CD1c-positive myeloid dendritic cell (primary cell): ENCODE data around the gene MAP6D1.
A peak's percentile ranks its signal among the peaks of the same experiment; 100 is the strongest.

Experiments
- DNase-seq: peaks from one replicate; pipeline ENCODE4 v3.0.0-alpha.2; 2016; ENCODE audit errors: extremely low spot score

Gene MAP6D1

GRCh38 chr3:183799461-183799860 is 25.9 kb downstream of the MAP6D1 start:
- no peak for DNase-seq

GRCh38 chr3:183797996-183798395 is 27.4 kb downstream of the MAP6D1 start:
- DNase-seq: no peak

DNA sequence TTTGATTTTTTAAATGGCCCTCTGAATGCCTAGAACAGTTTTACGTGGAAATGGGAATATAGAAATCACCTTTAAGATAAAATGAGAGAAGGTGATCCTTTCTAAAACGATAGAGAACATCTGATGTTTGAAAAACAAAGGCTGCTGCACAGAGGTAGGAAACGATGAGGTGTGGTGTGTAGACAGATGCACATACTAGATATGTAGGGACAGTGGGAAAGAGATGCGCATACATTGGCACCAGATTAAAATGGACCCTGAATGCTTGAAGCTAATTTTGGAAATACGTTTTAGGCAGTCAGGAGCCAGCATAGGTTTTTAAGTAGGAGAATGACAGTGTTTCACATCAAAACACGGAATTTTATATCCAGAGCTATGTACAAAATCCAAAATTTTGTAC is 29.0 kb downstream of the MAP6D1 start:
- DNase-seq: no peak

DNA sequence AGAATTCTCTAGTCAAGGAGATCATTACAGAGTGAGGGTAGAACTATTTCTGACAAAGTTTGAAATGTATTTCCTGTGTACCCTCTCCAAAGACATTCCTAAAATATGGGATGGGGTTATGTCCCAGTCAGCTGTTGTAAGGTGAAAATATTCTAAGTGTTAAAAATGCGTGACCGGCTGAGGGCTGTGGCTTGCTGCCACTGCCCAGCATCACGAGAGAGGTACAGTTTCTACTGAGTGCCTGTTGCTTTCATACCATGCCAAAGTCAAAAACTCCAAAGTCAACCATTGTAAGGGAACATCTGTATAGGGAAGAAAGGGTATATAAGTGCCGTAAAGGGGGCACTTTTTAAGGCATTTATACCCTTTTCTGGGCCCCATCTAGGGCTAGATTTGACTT is 30.9 kb downstream of the MAP6D1 start:
- no peak for DNase-seq

DNA sequence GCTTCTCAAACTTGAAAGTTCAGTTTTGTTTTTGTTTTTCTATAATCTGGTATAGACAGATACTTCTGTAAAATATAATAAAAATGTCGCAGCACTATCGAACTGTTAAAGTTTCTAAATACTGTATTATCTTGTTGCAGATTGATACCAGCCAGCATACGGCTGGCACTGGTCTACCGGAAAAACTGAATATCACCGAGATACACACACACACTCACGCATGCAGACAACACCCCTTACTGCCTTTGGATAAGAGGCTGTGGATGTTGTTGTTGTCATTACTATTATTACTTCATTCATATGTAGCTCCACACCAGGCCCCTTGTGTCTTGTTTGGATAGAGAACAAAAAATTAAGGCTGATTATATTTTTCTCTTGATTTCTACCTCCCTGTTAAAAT is 32.4 kb downstream of the MAP6D1 start:
- DNase-seq: no peak

GRCh38 chr3:183790700-183791099 is 34.7 kb downstream of the MAP6D1 start:
- no peak for DNase-seq

DNA sequence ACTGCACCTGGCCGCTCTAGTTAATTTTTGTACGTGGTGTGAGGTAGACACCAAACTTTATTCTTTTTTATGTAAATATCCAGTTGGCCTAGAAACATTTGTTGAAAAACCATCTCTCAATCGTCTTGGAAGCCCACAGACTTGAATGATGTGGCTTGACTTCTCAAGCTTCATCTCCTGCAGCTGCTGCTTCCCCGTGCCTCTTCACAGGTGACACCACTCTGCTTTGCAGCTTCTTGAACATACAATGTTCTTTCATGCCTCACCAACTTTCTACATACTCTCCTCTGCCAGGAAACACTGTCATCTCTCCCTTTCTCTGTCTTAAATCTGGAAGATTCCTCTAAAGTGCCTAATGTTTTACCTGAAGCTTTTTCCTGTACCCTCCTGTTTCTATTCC is 35.6 kb downstream of the MAP6D1 start:
- no peak for DNase-seq

- DNase-seq: peak; percentile 72
These were observed 40.9 kb downstream of the MAP6D1 start for GRCh38 chr3:183784503-183784902.

DNA sequence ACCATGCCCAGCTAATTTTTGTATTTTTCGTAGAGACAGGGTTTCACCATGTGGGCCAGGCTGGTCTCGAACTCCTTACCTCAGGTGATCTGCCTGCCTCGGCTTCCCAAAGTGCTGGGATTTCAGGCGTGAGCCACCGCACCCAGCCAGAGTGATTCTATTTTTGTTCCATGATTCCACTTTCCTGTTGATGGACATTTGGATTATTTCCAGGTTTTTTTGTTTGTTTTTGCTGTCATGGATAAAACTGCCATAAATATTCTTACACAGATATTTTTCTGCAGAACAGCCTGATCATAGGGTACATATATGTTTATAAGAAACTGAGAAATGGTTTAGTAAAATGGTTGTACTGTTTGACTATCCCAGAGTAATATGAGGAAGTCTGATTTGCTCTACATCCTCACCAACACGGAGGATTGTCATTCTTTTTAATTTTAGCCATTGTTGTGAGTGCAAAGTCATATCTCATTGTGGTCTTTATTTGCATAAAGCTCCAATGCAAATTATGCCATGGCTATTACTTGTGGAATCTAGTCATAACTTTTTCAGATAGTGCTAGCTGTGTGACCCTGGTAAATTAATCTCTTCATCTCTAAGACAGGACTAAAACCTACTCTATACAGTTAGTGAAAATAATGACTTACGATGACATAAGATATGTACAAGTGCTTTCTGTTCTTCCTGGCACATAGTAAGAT is 42.7 kb downstream of the MAP6D1 start:
- DNase-seq: peak; percentile 27

GRCh38 chr3:183781246-183781645 is 44.1 kb downstream of the MAP6D1 start:
- no peak for DNase-seq

DNA sequence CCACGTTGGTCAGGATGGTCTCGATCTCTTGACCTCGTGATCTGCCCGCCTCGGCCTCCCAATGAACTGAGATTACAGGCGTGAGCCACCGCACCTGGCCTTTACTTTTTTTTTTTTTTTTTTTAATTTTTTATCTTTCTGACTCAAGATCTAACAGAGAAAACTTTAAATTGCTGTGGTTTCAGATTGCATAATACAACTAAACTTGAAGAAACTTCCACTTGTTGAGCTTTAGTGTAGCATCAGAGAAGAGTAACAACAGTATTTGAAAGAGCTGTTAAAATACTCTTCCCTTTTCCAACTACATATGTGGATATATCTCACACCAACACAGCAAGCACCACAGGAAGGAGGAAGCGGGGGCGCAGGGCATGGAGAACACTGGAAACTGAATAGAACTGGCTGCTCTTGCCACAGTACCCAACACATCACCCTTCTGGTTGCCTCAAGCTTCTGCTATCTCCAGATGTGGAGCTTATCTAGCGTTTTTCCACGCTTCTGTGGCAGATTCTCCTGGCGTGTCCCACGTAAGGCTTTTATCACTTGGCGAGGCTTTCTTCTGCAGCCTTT is 45.4 kb downstream of the MAP6D1 start:
- DNase-seq: peak; percentile 86

DNA sequence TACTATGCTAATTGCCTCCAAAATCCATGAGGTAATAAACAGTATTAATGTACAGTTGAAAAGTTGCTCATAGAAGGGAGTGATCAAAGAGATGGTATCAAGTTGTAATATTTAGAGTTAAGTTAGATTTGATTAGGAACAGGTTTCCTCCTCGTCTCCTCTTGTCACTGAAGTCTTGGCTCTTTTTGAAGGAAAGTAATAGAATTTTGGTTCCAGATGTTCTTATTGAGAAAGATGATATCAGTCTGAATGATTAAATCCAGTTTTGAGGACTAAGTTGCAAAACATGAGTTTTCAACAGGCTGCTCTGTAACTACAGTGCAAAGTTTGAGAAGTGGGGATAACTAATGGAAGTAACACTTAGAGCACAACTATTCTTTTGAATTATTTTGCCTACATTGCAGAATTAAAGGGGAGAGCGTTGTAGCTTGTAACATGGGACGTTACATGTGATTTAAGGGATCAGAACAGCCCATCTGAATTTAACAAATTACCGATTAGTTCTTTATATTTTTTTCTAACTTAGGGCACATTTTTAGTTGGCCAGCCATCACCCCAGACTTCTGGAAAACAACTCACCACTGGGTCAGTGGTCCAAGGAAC is 48.3 kb downstream of the MAP6D1 start:
- DNase-seq: no peak

DNA sequence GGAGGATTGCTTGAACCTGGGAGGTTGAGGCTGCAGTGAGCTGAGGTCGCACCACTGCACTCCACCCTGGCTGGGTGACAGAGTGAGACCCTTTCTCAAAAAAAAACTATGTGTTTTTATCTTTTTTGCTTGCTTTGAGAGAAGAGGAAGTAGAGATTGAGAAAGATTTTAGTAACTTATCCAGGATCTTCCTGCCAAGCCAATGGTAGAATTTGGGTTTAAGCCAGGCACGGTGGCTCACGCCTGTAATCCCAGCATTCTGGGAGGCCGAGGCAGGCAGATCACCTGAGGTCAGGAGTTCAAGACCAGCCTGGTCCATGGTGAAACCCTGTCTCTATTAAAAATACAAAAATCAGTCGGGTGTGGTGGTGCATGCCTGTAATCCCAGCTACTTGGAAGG is 48.9 kb downstream of the MAP6D1 start:
- peak; percentile 47 for DNase-seq

GRCh38 chr3:183775781-183776180 is 49.6 kb downstream of the MAP6D1 start:
- DNase-seq: peak; percentile 17

DNA sequence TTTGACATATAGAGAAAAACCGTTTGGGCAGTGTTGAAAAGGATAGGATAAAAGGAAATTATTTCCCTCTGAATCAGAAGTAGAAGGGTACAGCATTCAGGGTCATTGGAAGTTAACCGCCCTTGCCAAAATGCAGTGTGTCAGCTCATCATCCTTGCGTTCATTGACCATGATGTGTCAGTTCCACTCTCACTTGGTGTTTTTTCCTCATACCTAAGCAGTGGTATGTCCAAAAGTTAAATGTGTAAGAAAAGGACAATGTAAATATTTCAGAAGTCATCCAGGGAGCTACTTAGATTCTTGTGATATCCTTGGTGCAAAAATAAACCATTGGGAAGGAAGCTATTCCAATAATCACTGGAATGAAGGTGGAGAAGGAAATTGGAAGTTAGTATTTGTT is 50.7 kb downstream of the MAP6D1 start:
- DNase-seq: no peak

DNA sequence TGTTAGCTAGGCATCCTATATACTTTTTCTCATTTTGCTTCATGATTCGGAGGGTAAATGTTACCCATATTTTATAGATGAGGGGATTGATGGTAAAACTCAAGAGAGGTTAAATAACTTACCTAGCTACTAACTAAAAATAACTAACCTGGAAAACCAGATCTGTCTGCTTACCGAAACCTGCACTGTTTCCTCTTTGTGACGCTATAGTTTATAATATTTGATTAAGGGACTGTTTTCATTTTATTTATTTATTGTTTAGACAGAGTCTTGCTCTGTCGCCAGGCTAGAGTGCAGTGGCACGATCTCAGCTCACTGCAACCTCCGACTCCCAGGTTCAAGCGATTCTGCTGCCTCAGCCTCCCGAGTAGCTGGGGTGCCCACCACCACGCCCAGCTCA is 55.9 kb downstream of the MAP6D1 start:
- DNase-seq: no peak

GRCh38 chr3:183768114-183768513 is 57.3 kb downstream of the MAP6D1 start:
- no peak for DNase-seq

DNA sequence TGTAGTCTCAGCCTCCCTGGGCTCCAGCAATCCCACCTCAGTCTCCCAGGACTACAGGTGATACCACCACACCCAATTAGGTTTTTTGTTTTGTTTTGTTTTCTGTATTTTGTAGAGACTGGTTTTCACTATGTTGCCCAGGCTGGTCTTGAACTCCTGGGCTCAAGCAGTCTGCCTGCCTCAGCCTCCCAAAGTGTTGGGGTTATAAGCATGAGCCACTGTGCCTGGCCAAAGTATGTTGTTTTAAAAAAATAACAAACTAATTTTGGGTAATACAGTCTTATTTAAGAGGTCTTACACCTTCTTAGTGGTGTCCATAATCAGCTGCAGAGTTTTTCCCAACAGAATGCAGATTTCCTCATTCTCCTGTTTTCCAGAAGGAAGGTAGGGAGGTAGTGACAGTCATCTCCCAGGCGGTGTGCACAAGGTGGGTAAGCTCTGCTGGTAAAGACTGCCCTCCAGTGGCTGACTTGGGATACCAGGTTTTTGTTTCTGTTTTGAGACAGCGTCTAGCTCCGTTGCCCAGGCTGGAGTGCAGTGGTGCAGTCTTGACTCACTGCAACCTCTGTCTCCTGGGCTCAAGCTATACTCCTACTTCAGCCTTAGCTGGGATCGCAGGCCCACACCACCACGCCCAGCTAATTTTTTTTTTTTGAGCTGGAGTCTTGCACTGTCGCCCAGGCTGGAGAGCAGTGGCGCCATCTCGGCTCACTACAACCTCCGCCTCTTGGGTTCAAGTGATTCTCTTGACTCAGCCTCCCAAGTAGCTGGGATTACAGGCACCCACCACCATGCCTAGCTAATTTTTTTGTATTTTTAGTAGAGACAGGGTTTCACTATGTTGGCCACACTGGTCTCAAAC is 58.4 kb downstream of the MAP6D1 start:
- DNase-seq: peak; percentile 70

DNA sequence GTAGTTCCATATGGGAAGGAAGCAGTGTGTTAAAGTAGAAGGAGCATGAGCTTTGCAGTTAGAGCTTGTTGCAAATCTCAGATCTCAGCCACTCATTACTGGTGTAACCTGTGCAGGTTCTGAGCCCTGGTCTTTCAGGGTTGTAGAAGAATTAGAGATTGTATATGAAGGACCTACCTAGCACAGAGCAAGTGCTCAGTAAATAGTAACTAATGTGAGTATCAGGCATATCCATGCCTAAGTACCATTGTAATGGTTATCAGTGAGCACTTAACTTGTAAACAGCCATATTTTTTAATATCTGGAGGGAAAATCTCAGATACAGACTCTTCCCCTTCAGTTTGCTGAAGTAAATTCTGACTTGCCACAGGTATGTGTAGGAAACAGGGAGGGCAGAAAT is 59.3 kb downstream of the MAP6D1 start:
- no peak for DNase-seq
